ENCODE measurements around the gene ULK4.

Gene ULK4

DNA sequence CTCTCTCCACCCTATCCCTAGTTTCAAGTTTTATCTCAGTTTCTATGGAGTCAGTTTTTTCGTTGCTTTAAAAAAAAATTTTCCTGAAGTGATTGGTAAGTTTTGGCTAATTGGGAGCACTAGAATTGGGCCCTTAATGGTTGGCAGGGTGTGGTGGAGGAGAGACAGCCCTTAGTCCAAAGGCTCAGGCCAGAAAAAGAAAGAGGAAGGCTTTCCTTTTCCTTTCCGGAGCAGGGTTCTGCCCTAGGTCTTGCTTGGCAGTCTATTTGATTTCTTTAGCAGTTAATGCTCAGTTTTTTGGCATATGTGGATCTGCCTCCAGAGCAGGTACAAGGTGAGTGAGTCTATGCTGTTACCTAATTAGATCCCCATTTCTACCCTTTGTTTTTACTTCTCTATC, 739.9 kb downstream of the ULK4 start:
- no peak for DNase-seq (ENCODE audit: low read depth)

GRCh38 chr3:41220906-41221677, 740.8 kb downstream of the ULK4 start:
- DNase-seq (ENCODE audit: low read depth), result no peak

DNA sequence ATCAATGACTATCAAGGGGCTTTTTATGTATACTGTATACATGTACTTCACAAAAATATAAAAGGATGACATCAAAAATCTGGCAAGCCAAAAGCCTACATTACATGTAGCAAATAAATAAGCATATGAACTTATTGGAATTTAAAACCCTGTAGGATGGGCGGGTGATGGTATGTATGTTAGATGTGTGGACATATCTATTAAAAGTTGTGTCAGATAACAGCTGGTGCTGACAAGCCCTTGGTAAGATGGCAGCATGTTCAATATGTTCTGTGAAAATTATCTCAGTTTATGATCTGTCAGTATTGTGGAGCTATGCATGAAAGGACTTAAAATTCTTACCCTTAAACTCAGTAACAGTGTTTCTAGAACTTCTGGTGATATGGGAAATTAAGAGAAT, 742.5 kb downstream of the ULK4 start:
- DNase-seq (ENCODE audit: low read depth), result no peak

DNA sequence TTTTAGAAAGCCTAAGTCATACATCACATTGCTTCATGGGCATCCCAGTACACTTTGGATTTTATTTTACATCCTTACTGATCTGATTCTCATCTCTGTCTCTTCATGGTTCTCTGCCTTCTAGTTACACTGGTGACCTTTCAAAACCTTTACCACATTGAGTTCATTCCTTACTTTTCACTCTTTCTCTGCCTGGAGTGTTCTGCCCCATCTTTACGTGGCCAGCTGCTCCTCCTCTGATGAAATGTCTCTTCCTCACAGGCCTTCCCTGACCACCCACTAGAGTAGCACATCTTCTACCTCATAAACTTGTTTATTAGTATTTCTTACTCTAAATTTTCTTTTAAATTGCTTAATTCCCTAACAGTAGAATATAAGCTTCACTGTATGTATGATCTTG, 744.9 kb downstream of the ULK4 start:
- DNase-seq (ENCODE audit: low read depth), result no peak

GRCh38 chr3:41216422-41216821, 745.5 kb downstream of the ULK4 start:
- DNase-seq (ENCODE audit: low read depth), result no peak

DNA sequence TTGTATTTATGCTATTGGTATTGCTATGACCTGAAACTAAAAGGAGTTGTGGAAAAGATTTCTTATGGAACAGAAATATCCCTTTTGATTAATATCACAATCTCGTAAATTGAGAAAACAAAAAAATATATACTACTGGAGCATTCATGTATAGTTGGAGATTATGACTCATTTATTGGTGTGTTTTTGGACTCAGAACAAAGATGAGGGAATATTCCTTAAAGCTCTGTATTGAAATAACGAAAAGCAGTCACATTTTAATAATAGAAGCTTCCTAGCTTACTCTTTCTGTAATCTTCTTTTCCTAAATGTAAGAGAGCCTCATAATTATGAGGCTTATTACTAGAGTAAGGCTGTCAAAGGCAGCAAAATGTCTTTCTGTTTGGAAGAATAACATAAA, 748.3 kb downstream of the ULK4 start:
- no peak for DNase-seq (ENCODE audit: low read depth)

DNA sequence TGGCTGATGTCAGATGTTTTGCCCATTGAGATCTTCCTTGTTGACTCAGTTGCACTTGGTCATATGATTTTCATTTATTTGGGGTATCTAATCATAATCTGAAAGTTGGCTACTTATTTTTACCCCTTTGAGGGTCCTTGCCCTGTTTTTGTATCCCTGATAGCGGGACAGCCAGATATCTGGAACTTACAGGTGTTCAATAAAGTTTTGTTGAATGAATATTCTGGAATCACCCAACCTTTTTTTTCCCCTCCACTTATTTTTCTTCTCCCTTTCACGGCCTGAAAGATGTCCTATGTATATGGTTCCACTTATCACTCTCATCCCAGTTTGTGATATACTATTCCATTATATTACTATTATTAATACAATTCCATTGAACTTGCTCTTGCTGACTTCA, 749.8 kb downstream of the ULK4 start:
- no peak for DNase-seq (ENCODE audit: low read depth)

- no peak for DNase-seq (ENCODE audit: low read depth)
These were observed 750.9 kb downstream of the ULK4 start for GRCh38 chr3:41210966-41211365.

GRCh38 chr3:41209646-41210045, 752.3 kb downstream of the ULK4 start:
- DNase-seq (ENCODE audit: low read depth), result no peak

- DNase-seq (ENCODE audit: low read depth), result no peak
These were observed 753.2 kb downstream of the ULK4 start for GRCh38 chr3:41208507-41209220.

DNA sequence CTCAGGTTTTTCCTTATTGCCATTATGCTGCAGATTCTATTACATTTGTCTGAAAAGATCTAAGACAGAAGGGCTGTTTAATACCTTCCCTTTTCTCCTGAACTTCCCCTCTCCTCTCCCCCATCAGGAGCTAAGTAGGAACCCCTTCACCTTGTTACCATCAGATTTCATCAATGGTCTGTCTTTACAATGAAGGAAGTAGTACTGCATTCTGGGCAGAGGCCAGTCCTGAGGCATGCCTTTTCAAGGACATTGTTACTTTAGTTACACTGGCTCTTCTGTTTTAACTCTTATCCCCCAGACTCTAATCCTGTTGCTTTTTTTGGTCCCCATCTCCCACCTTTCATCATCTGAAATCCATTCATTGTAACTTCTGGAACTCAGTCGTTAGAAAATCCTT, 754.5 kb downstream of the ULK4 start:
- DNase-seq (ENCODE audit: low read depth), result no peak

DNA sequence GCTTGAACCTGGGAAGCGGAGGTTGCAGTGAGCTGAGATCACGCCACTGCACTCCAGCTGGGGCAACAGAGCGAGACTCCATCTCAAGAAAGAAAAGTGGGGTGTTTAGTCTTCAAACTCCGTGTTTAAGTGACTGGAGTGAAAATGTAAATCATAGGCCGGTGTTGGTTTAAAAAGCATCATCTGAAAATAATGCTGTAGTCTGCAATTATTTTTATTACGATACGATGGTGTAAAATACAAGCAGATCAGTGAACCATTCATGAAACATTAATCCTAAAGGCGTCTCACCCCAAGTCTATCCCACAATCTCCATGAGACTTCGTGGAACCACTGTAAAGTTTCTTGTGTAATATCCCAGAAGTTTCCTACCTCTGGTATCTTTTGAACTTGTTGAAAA, 756.3 kb downstream of the ULK4 start:
- no peak for DNase-seq (ENCODE audit: low read depth)

DNA sequence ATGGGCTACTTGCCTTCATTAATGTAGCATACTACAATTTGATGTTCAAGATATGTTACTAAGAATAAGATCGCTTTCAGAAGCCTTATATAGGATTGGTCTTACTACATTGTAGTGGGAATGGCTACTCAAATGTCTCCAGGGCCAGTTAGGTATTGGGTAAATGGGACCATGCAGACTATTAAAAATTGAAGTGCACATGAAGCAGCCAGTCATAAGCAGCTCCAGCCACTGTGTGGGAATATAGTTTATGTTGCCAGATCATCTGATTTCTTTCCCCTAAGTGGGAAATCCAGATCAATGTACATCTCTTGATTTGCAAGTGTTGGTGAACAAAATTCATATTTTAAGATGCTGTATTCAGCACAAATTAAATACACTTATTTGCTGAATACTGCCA, 757.5 kb downstream of the ULK4 start:
- DNase-seq (ENCODE audit: low read depth), result no peak

GRCh38 chr3:41202834-41203345, 759.0 kb downstream of the ULK4 start:
- no peak for DNase-seq (ENCODE audit: low read depth)

DNA sequence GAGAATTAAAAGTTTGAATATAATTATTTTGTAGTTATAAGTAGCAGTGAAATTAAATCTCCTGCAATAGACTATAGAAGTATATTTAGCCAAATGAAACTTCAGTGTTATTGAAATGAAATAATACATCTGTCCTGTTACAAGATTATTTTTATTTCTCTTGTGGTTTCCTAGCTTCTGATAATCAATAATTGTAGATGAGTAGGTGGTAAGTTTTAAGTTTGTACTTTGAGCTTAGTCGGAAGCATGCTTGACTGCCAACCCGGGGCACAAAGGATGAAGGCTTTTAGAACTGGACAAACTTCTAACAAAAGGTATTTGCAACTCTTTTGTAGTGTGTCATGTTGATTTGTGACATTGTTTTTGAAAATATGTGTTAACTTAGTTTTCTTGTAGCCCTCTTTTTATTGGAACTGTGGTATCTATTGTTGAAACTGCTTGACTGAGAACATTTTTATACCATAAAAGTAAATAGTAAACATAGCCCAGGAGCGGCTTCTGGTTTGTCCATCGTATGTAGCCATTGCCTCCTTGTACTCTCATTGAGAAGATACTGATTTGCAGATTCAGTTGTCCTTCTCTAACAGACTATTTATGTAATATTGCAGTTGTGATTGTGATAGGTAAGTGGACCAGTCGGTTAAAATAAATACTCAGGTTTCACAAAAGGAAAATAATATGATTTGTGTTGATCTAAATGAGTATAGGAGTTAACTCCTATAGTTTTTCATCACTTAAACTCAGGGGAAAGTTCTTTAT, 759.6 kb downstream of the ULK4 start:
- no peak for DNase-seq (ENCODE audit: low read depth)

DNA sequence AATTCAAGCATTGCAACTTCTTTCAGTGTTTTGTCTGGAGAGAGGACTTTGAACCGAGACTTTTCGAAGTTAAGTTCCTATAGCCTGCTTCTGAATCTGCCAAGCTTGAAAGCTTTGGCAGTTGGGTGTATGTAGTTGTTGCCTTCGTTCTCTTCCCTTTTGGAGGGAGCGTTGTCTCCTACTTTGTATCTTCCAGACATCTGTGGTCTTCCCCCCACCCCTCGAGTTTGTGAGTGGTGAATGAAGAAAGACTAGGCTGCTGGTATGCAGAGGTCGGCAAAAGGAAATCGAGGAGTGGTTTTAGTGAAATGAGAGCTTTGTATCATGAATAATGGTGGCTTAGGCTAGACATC, 761.3 kb downstream of the ULK4 start:
- DNase-seq (ENCODE audit: low read depth), result no peak

DNA sequence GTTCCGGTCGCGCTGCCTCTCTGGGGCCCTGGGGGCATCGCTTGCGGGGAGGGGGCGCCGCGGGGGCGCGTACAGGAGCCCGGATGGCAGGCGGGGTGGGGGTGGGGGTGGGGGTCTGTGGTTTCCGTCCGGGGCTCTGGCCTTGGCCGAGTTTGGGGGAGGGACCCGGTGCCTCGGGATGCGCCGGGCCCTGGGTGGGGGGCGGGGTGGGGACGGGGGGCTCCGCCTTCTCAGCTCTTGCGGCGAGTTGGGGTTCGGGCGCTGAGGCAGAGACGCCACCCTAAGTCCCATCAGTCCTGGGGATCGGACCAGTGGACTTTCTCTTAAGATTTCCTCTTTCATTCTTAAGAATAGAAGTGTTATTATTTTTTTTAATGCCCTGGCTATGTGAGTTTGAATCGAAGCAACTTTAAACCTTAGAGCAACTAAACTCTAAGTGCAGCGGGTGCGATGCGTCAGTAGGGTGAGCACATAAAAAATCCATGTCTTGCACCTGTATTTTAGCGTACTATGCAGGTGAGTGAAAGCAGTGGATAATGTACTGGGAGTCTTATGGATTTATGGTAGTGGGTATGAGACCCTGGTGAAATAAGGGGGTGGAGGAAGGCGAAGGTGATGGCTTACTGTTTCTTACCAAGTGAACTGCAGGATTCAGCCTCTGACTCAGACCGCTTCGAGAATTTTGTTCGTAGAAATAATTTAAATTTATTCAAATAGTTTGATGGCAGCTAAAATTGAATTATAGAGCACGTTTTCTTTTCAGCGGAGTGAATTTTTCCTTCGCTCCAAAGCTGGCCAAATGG, 761.8 kb downstream of the ULK4 start:
- peak; percentile 21 for DNase-seq (ENCODE audit: low read depth)

GRCh38 chr3:41198950-41199865, 762.7 kb downstream of the ULK4 start, which contains the start of gene CTNNB1:
TSS of gene CTNNB1 (plus strand) at chr3:41199505. CDS start at chr3:41224069, 24,564 bp downstream.
- DNase-seq (ENCODE audit: low read depth), result peak; percentile 89

GRCh38 chr3:41198526-41198925, 763.4 kb downstream of the ULK4 start:
- DNase-seq (ENCODE audit: low read depth), result no peak

GRCh38 chr3:41198046-41198445, 763.9 kb downstream of the ULK4 start:
- DNase-seq (ENCODE audit: low read depth), result no peak
